A549 treated with AZD9567 at 1 μM for 4 hours (cell line): Measurements from ENCODE around the gene BRK1. TPM values are rescaled to one million over a fixed set of nuclear protein-coding genes. Genes with fewer than 3 reads are reported as not detected.

Source experiments
- total RNA-seq: library from RNA; stranded (reverse); fragments of 200-300 nt; extraction: Qiagen RNA extraction; gene quantifications from 5 replicates; pipeline ENCODE4 v1.2.3, GENCODE V29; 2022; ENCODE audit not compliant: insufficient read depth

BRK1 gene
- total RNA-seq = 167 to 179 TPM (median 172 TPM) in 5 replicates

DNA sequence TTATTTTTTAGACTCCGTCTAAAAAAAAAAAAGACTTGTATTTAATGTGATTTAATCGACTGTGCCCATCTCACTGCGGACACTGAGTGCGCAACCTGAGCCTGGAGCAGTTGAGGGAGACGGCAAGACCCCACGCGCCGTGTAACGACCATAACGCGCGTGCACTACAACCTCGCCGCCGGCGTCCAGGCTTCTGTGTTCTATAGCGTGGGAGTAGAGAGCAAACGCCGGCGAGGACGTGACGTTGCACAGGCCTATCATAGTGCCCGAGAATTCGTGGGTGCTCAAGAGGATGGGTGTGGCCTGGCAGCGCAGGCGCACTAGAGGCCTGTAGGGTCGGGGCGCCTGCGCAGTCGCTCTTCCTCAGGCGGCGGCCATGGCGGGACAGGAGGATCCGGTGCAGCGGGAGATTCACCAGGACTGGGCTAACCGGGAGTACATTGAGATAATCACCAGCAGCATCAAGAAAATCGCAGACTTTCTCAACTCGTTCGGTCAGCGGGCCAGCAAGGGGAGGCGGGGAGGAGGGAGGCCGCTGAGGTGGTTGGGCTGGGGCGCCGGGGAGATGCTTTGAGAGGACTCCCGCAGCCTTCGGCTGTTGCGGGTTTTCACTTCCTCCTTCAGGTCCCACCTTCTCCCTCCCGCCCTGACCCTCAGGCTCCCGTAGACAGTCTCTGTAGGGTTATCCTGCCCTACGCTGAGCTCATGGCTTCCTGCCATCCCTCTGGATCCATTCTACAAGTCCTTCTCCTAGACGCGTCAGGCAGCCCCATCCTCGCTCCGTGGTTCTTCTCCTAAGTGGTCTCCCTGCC lies at the start of gene BRK1:
Gene BRK1 (plus strand): TSS at position 350 of the 812 bp plus-strand sequence. CDS start 27 bp downstream, at position 377.

DNA sequence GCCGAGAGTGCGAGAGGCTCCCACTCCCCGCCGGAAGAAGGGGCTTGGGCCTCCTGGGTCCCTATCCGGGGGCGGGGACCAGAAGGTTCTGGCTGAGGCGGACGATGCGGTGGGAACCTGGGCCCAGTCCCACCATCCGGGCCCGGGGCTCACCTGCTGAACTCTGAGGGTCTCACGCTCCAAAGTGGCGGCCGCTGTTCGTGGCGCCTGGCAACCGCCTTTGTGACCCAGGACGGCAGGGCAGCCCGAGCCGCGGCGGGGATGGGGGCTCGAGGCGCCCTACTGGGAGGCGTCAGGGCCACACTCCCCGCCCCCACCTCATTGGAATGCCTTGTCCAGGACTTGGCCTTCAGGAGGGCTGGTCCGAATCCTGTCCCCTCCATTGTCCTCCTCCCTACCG lies 7.4 kb upstream of the BRK1 start, which contains the start of gene FANCD2OS:
Gene FANCD2OS (minus strand): TSS at position 165 of the 400 bp plus-strand sequence. CDS start 3,481 bp downstream, outside the sequence.

DNA sequence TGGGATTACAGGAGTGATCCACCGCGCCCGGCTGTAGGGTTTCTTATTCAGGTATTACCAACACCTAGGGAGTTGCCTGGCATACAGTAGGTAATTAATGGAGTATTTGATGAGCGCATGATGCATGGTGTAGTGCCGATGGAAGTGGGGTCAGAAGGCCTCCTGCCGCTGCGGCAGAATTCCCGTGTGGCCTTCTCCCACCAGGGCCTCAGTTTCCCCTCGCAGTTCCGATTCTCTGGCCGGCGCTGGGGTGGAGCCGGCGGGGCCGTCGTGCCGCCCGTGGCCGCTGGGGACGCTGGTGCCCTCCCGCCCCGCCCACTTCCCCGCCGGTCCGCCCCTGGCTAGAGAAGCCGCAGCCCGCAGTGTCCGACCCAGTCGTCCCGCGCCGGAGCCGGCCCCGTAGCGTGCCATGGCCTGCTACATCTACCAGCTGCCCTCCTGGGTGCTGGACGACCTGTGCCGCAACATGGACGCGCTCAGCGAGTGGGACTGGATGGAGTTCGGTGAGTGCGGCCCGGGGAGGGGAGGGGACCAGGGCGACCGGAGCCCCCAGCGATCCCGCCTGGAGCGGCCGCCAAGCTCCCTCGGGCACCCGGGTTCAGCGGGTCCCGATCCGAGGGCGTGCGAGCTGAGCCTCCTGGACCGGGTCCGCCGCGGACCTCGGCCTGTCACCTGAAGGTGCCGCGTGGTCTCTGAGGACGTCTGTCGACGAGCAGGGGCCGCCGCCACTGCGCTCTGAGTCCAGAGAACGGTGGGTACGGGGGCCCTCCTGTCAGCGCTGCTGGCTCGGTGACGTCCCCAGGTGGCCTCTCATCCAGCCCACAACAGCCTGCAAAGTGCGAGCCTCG lies 49.3 kb downstream of the BRK1 start, which contains the start of gene IRAK2:
Gene IRAK2 (plus strand): TSS at position 374 of the 848 bp plus-strand sequence. CDS start 36 bp downstream, at position 410.

Other genes with a start within 250 kb of the BRK1 start
- 30.4 to 45.5 TPM (median 37.8 TPM) in 5 replicates for gene CIDEC, start 235.4 kb upstream of the BRK1 start, total RNA-seq
- 62.9 to 86.9 TPM (median 83.6 TPM) in 5 replicates for gene JAGN1, start 225.1 kb upstream of the BRK1 start, total RNA-seq
- 0.98 to 1.3 TPM (median 1.2 TPM) in 4 of 5 replicates, not detected in the other for gene IL17RE, start 212.8 kb upstream of the BRK1 start, total RNA-seq
- gene IL17RC, start 198.6 kb upstream of the BRK1 start, total RNA-seq = 22.3 to 27.2 TPM (median 22.6 TPM) in 5 replicates
- 11.5 to 14.6 TPM (median 12.6 TPM) in 5 replicates for gene CRELD1, start 181.8 kb upstream of the BRK1 start, total RNA-seq
- 0.51 to 1.7 TPM (median 1.6 TPM) in 5 replicates for gene PRRT3, start 163.3 kb upstream of the BRK1 start, total RNA-seq
- gene EMC3, start 128.8 kb upstream of the BRK1 start, total RNA-seq = 109 to 127 TPM (median 120 TPM) in 5 replicates
- 18.2 to 20.8 TPM (median 18.5 TPM) in 5 replicates for gene FANCD2, start 89.2 kb upstream of the BRK1 start, total RNA-seq
- not detected in 5 replicates for gene FANCD2OS, start 7.4 kb upstream of the BRK1 start, total RNA-seq
- gene VHL, start 26.1 kb downstream of the BRK1 start, total RNA-seq = 28.9 to 33.7 TPM (median 31.3 TPM) in 5 replicates
- 12.7 to 17.5 TPM (median 14.8 TPM) in 5 replicates for gene IRAK2, start 49.2 kb downstream of the BRK1 start, total RNA-seq
- 31.8 to 37.1 TPM (median 32.1 TPM) in 5 replicates for gene TATDN2, start 132.8 kb downstream of the BRK1 start, total RNA-seq
- gene GHRL, start 177.3 kb downstream of the BRK1 start, total RNA-seq = 0.06 TPM in 1 of 5 replicates, not detected in the others
- gene SEC13, start 205.4 kb downstream of the BRK1 start, total RNA-seq = 203 to 217 TPM (median 214 TPM) in 5 replicates